Measurements from ENCODE around the gene RNASET2.

RNASET2 gene

GRCh38 chr6:166947251-166947650, 9.1 kb downstream of the RNASET2 start:
- no peak for DNase-seq (ENCODE audit: low read depth, low spot score)

GRCh38 chr6:166946125-166946524, 10.2 kb downstream of the RNASET2 start:
- no peak for DNase-seq (ENCODE audit: low read depth, low spot score)

- no peak for DNase-seq (ENCODE audit: low read depth, low spot score)
These were observed 11.6 kb downstream of the RNASET2 start for GRCh38 chr6:166944666-166945256.

GRCh38 chr6:166942393-166943168, 13.8 kb downstream of the RNASET2 start:
- no peak for DNase-seq (ENCODE audit: low read depth, low spot score)

GRCh38 chr6:166940643-166941068, 15.7 kb downstream of the RNASET2 start:
- DNase-seq (ENCODE audit: low read depth, low spot score): no peak

- DNase-seq (ENCODE audit: low read depth, low spot score): no peak
These were observed 16.5 kb downstream of the RNASET2 start for GRCh38 chr6:166939894-166940293.

GRCh38 chr6:166939345-166939744, 17.0 kb downstream of the RNASET2 start:
- no peak for DNase-seq (ENCODE audit: low read depth, low spot score)

- no peak for DNase-seq (ENCODE audit: low read depth, low spot score)
These were observed 17.6 kb downstream of the RNASET2 start for GRCh38 chr6:166938704-166939103.

- DNase-seq (ENCODE audit: low read depth, low spot score): no peak
These were observed 18.2 kb downstream of the RNASET2 start for GRCh38 chr6:166938150-166938549.

- no peak for DNase-seq (ENCODE audit: low read depth, low spot score)
These were observed 18.6 kb downstream of the RNASET2 start for GRCh38 chr6:166937746-166938145.

- no peak for DNase-seq (ENCODE audit: low read depth, low spot score)
These were observed 20.1 kb downstream of the RNASET2 start for GRCh38 chr6:166936079-166936787.

- no peak for DNase-seq (ENCODE audit: low read depth, low spot score)
These were observed 21.0 kb downstream of the RNASET2 start for GRCh38 chr6:166935353-166935752.

- DNase-seq (ENCODE audit: low read depth, low spot score): no peak
These were observed 22.2 kb downstream of the RNASET2 start for GRCh38 chr6:166934174-166934573.

GRCh38 chr6:166933396-166933795, 23.0 kb downstream of the RNASET2 start:
- DNase-seq (ENCODE audit: low read depth, low spot score): no peak

- DNase-seq (ENCODE audit: low read depth, low spot score): no peak
These were observed 23.7 kb downstream of the RNASET2 start for GRCh38 chr6:166932616-166933015.

- no peak for DNase-seq (ENCODE audit: low read depth, low spot score)
These were observed 24.2 kb downstream of the RNASET2 start for GRCh38 chr6:166932116-166932515.

GRCh38 chr6:166931426-166931970, 24.9 kb downstream of the RNASET2 start:
- no peak for DNase-seq (ENCODE audit: low read depth, low spot score)

GRCh38 chr6:166930354-166930891, 25.9 kb downstream of the RNASET2 start:
- no peak for DNase-seq (ENCODE audit: low read depth, low spot score)

- no peak for DNase-seq (ENCODE audit: low read depth, low spot score)
These were observed 26.7 kb downstream of the RNASET2 start for GRCh38 chr6:166929542-166930189.

- DNase-seq (ENCODE audit: low read depth, low spot score): no peak
These were observed 27.5 kb downstream of the RNASET2 start for GRCh38 chr6:166928644-166929541.

All from ELF-1 (cell line).